Stimulated activated CD8-positive, alpha-beta memory T cell treated with anti-CD3 and anti-CD28 coated beads, Interleukin-15, amount 100 ng/mL, for 1 hour (primary cell): ENCODE measurements around the gene TSC1.

Source experiments
- DNase-seq: peaks from one replicate; pipeline ENCODE4 v3.0.0-alpha.2; 2020; ENCODE audit warnings: low read depth

TSC1 gene

DNA sequence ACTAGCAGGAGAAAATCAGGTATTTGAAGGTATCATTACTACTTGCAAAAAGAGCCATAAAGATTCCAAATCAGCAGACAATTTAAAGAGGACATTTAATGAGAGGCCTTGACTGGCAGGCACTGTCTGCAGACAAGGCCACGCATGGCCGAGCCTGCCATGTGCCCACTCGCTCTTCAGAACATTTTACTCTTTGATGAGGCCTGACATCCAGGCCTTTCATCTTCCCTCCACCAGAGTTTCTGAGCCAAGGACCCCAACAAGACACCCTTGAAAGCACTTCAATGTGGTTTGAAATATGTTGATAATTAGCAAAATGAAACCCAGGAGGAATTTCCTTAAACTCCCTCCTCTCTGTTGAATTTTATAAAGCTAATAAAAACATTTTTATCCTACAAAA, 82.8 kb downstream of the TSC1 start:
- DNase-seq = no peak

- DNase-seq = no peak
These were observed 85.7 kb downstream of the TSC1 start for GRCh38 chr9:132858751-132859150.

DNA sequence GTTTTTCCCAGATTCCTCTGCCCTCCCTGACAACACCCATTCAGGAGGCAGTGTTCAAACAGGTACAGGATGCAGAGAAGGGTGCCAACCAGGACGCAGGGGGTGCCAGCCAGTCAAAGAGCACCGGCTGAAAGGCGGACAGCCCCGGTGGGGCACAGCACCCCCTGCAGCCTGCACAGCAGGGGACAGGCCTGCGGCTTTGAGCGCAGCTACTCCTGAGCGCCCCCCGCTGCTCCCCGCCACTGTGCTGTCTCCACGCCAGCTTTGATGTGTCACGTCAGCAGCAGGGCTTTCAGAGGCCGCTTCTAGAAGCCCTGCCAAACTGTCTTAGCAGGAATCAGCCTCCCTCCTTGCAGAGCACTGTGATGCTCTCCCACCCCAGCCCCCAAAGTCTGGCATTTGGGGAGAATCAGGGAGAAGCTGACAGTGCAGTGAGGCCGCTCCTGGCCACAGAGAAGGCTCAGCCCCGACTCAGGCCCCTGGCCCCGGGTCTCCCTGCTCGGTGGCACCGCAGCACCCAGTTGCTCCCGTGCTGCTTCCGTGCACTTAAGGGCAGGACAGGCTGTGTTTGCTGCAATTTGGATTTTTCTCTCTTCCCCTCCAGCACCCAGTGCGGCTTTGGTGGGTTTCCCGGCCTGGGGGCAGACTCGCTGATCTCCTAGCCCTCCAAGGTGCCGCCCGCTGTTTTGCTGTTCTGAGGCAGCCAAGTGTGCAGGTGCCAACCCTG, 86.6 kb downstream of the TSC1 start:
- no peak for DNase-seq

DNA sequence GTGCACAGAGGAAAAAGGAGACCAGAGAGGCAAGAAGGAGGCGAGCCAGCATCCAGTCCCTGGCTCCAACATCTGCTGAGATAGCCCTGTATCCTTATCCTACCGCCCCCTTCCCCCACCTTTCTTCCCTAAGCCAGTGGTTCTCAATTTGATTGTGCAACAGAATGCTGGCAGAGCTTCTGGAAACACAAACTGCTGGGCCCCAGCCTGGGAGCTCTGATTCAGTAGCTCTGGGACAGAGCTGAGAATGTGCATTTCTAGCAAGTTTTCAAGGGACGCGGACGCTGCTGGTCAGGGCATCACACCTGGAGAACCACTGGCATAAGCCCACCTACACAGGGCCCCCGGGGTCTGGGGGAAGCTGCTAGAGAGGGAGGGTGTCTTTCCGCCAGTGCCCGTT, 87.4 kb downstream of the TSC1 start:
- no peak for DNase-seq

DNA sequence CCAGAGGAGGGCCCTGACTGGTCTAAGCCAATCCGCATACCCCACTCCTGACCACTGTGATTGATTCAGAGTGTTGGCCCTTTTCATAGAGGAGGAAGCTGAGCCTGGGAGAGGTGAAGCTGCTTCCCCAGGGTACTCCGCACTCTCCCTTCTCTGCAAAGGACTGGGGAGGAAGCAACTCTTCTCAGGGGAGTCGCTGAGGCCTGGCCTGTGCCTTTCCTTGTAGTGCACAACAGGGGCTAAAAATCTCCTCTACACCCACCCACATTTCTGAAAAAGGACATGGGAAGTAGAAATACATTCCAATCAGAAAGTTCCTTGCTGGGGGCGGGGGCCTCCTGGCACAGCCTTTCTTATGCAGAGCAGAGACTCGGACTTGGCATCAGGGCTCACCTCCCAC, 88.5 kb downstream of the TSC1 start:
- DNase-seq = no peak

DNA sequence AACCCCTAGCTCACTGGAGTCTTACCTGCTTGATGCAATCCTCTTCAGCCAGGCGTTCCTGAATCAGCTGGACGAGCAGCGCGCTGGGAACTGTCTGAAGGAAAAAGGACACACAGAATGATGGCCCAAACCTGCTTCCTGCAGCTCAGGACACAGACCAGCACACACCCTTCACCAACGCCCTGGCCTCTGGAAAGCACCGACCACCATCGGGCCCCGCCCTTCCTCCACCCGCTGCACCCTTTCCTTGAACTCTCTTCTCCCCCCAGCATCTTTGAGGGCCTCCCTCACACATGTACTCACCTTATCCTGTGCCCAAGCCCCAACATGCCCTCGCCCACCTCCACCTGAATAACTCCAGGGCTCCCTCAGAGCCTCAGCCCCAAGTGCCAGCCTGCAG, 89.6 kb downstream of the TSC1 start:
- DNase-seq = no peak

GRCh38 chr9:132853482-132853881, 90.9 kb downstream of the TSC1 start:
- no peak for DNase-seq

- DNase-seq = no peak
These were observed 95.2 kb downstream of the TSC1 start for GRCh38 chr9:132849185-132849706.

DNA sequence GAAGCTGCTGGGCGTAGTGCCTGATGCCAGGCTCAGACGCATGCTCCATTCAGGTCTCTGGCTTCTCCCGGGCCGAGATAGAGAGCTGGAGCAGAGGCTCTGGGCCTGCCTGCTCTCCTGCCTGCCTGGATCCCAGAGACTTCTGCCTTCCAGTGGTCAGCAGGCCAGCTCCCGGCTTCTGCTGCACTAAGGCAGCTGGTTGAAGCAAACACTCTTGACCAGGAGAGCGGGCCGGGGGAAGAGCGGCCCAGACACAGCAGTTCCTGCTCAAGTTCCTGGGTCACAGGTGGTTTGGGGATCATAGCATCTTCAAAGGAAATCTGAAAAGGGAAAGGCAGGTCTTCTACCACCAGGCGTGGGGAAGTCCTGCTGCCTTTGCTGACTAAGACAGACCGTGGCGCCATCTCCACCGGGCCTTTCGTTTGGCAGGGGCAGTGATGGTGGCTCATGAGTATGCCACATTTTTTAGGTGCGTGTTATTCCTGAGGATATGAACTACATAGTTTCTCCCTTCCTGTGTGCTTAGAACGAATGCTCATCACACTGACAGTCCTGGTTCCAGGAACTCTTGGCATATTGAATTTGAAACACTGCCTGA, 97.4 kb downstream of the TSC1 start:
- no peak for DNase-seq

GRCh38 chr9:132846109-132846917, 98.1 kb downstream of the TSC1 start:
- no peak for DNase-seq

- no peak for DNase-seq
These were observed 102.0 kb downstream of the TSC1 start for GRCh38 chr9:132842124-132843044.
